IMR-90 (cell line): ENCODE results near the gene CERK.

Experiments
- BHLHE40 ChIP-seq: fragments of 150-350 bp; IDR thresholded peaks from 2 replicates; pipeline ENCODE4 v1.6.1; 2016; ENCODE audit warnings: mild to moderate bottlenecking, low read depth, low read length
- CHD1 ChIP-seq: IDR thresholded peaks from 2 replicates; pipeline ENCODE4 v1.6.1; 2012; ENCODE audit warnings: low read depth, low read length, improper control_type of control experiment
- FOS ChIP-seq: fragments of 150-350 bp; IDR thresholded peaks from 2 replicates; pipeline ENCODE4 v1.6.1; 2016; ENCODE audit warnings: low read depth, low read length
- MAFK ChIP-seq: IDR thresholded peaks from 2 replicates; pipeline ENCODE4 v1.6.1; 2012; ENCODE audit warnings: low read depth, low read length, improper control_type of control experiment
- POLR2A ChIP-seq: IDR thresholded peaks from 2 replicates; pipeline ENCODE4 v1.6.1; 2012; ENCODE audit warnings: mild to moderate bottlenecking, low read depth, low read length
- SMC3 ChIP-seq: fragments of 150-350 bp; IDR thresholded peaks from 2 replicates; pipeline ENCODE4 v1.6.1; 2016; ENCODE audit warnings: low read depth, mild to moderate bottlenecking, antibody characterized with exemption, low read length, moderate library complexity
- TF ChIP-seq, protein P1 (sequence below): conservative IDR thresholded peaks from 2 replicates; pipeline ENCODE4 v1.5.1; 2012; ENCODE audit warnings: mild to moderate bottlenecking, low read depth, low read length, improper control_type of control experiment

DNA sequence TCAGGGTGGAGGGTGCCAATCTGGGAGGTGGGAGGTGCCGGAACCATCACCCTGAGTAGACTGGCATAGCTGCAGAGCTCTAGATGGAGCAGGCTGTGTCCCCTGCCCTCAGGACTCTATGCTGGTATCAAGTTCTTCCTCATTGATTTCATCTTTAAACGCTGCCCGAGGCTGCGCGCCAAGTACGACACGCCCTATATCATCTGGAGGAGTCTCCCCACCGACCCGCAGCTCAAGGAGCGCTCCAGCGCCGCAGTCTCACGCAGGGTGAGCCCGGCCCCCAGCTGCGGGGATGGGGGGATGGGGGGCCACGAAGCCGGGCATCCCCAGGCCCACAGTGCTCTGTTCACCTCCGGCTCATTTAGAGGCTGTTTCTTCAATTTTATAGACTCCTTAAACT lies 65.3 kb downstream of the CERK start:
- TF ChIP-seq, protein P1, sequence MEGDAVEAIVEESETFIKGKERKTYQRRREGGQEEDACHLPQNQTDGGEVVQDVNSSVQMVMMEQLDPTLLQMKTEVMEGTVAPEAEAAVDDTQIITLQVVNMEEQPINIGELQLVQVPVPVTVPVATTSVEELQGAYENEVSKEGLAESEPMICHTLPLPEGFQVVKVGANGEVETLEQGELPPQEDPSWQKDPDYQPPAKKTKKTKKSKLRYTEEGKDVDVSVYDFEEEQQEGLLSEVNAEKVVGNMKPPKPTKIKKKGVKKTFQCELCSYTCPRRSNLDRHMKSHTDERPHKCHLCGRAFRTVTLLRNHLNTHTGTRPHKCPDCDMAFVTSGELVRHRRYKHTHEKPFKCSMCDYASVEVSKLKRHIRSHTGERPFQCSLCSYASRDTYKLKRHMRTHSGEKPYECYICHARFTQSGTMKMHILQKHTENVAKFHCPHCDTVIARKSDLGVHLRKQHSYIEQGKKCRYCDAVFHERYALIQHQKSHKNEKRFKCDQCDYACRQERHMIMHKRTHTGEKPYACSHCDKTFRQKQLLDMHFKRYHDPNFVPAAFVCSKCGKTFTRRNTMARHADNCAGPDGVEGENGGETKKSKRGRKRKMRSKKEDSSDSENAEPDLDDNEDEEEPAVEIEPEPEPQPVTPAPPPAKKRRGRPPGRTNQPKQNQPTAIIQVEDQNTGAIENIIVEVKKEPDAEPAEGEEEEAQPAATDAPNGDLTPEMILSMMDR: no peak
- TF ChIP-seq FOS (no peak), POLR2A (no peak), BHLHE40 (no peak), SMC3 (no peak), MAFK (no peak), CHD1 (no peak)
